Measurements from ENCODE around the gene CCDC146.
"Not testable (repeated sequence)": the region's sequence is repeated elsewhere in the genome, so short reads cannot be mapped to it uniquely, and the experiment has no call there.

Gene CCDC146

DNA sequence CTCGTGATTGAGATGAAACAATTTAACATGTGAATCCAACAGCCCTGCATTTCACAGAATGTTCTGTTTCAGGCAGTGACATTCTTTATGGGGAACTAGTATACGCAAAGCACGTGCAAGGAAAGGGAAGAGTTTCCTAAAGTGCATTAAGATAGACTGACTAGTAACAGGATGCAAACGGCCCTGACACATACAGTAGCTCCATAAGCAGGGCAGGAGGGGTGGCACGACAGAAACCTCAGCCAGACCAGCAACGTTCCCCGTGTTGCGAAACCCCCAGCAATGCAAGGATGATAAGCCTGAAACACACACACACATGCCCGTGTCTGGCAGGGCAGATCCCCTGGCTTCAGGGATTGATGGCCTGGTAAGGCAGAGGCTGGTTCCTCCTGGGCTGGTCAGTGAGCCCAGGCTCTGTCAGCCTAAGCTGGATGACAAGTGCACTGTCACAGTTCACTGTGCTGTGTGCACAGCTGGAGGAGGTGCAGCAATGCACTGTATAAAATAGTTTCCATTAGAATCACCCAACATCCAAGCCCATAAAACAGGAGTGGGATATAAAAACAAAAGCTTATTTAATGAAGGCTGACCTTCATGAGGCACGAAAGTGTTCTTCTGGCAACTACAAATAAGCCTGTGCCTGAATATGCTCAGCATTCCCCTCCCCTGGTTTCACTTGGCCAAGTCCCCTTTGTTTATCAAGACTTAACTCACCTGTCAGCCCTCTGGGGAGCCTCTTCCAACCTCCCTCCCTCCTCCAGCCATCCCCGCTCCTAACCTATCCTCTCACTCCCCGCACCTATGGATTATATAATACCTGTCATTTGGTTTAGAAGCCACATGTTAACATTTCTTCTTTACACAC lies 204.9 kb downstream of the CCDC146 start:
- no peak overlapping the region for H3K4me3 ChIP-seq (ENCODE audit: low read depth, low read length)
- TF ChIP-seq, protein P1, sequence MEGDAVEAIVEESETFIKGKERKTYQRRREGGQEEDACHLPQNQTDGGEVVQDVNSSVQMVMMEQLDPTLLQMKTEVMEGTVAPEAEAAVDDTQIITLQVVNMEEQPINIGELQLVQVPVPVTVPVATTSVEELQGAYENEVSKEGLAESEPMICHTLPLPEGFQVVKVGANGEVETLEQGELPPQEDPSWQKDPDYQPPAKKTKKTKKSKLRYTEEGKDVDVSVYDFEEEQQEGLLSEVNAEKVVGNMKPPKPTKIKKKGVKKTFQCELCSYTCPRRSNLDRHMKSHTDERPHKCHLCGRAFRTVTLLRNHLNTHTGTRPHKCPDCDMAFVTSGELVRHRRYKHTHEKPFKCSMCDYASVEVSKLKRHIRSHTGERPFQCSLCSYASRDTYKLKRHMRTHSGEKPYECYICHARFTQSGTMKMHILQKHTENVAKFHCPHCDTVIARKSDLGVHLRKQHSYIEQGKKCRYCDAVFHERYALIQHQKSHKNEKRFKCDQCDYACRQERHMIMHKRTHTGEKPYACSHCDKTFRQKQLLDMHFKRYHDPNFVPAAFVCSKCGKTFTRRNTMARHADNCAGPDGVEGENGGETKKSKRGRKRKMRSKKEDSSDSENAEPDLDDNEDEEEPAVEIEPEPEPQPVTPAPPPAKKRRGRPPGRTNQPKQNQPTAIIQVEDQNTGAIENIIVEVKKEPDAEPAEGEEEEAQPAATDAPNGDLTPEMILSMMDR (IDR thresholded peaks at IDR 0.05; ENCODE audit: borderline replicate concordance, insufficient read depth, low read depth, low read length), result no peak

DNA sequence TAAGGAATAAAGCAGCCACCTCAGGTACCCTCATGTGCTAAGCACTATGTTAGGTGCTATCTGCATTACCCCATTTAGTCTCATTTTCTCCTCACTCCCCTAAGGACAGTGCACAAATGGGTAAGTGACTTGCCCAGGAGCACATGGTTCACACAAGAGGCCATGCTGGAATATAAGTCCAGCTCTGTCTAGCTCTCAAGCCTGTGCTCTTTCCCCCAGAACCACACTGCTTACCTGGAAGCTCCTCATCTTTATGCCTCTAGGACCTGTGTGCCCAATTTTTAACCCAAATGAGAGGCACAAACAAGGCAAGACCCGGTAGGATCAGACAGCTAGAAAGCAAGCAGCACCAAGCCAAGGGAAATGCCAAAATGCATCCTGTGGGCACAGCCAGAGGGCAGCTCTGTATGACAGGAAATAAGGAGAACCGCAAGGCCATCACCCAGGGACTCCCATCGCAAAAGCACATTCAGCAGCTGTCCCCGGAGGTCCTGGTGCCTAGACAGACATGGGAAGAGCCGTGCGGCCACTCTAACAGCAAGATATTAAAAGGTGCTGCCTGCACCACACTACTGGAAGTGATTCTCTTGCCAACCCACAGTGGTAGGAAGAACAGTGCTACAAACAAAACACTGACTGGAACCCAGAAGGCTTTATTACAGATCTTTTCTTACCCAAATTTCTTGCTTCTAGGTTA lies 205.7 kb downstream of the CCDC146 start:
- TF ChIP-seq, protein P1 (IDR thresholded peaks at IDR 0.05; ENCODE audit: borderline replicate concordance, insufficient read depth, low read depth, low read length), result no peak
- H3K4me3 ChIP-seq (ENCODE audit: low read depth, low read length), result no peak overlapping the region

DNA sequence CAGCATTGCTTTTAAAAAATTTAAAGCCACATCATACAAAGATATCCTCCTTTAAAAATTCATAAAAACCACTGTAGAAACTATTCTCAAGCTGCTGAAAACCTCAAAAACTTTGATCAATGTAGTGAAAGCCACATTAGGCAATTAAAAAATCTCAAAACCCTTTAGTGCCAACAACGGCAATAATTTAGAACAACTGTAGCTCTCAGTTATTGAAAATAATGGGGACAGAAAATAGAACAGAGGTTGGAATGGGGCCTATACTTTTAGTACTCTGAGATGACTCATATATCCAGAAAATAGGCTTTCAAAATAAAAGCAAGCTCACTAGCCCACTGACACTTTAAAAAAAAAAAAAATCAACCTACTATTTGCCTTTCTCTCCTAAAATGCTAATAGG lies 206.3 kb downstream of the CCDC146 start:
- TF ChIP-seq, protein P1 (IDR thresholded peaks at IDR 0.05; ENCODE audit: borderline replicate concordance, insufficient read depth, low read depth, low read length), result no peak
- H3K4me3 ChIP-seq (ENCODE audit: low read depth, low read length), result no peak overlapping the region

DNA sequence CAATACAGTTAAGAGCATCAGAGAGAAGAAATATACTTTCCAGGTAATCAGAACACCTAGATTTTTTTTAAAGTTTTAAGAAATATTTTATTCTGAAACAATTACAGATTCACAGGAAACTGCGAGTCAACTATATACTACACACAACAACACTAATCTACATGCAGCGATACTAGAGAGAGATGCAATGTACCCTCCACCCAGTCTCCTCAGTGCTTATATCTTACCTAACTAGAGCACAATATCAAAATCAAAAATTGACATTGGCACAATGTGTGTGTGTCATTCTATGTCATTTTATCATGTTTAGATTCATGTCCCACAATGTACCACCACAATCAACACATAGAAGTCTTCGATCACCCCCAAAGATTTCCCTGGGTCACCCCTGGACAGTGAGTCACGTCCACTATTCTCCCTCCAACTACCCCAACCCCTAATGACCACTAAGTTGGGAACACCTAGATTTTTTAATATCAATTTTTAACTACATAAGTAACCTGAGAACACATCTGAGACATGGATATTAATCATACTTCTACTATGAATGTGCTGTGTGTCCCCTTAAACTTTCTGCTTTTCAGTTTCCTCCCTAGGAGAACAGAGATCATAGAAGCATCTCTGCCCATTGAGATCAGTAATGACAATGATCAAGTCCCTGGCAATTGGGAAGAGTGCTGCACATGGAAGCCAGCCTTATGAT lies 207.2 kb downstream of the CCDC146 start:
- TF ChIP-seq, protein P1 (IDR thresholded peaks at IDR 0.05; ENCODE audit: borderline replicate concordance, insufficient read depth, low read depth, low read length), result no peak
- no peak overlapping the region for H3K4me3 ChIP-seq (ENCODE audit: low read depth, low read length)

DNA sequence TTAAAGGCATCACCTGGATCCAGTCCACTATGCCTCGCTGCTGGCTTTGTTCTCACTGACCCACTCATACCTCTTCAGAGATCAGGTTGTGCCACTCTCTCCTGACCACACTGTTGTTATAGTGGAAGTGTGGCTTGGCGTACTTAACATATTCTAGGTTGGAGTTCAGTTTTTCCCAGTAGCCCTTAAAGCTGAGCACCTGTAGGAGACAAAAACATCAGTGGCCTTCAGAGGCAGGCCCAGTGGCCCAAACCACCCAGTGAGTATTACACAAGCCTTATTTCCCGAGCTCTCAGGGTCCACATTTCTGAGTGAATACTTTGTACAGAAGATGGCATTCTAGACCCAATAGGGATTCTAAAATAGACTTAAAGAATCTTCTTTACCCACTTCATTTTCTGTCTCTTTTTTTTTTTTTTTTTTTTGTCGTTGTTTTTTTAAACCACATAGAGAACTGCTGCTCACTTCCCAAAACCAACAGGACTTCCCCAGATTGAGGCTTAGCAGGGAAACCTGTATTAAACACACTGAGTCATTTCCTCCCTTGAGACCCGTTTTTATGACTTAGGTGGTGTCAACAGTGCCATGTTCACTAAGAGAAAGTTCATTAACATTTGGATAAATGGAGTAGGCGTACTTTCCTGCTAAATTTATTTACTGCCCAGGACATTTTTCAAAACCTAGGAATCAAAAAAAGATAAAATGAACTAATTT lies 207.9 kb downstream of the CCDC146 start:
- TF ChIP-seq, protein P1 (IDR thresholded peaks at IDR 0.05; ENCODE audit: borderline replicate concordance, insufficient read depth, low read depth, low read length), result no peak
- no peak overlapping the region for H3K4me3 ChIP-seq (ENCODE audit: low read depth, low read length)

DNA sequence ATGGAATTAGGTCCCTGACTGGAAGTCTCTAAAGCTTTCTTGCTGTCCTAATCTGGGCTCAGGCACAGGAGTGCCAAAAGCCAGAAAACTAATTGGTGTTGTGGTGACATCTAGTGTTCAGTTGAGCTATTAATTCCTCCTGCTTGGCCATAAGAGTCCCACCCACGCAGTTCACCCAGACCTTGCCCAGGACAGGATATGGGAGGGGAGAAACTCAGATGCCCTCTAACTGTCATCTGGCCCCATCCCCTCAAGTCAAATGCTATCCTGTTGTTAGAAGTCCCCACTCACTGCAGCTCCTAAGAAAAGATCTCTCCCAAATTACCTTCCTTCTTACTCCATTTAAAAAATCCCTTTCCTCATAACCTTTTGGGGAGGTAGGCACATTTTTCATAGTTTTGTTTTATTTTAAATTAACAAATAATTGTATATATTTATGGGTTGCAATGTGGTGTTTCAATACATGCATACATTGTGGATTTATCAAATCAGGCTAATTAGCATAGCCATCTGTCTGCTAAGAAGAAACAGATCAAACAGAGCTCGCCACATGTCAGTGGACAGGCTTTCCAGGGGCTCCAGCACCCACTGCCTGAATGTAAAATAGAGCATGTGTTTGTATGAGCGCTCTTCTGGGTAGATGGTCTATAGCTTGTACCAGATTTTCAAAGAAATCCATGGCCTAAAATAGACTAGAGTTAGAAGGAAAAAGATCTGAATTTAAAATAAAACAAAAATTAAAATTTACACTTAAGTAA lies 209.7 kb downstream of the CCDC146 start:
- TF ChIP-seq, protein P1 (IDR thresholded peaks at IDR 0.05; ENCODE audit: borderline replicate concordance, insufficient read depth, low read depth, low read length), result peak; percentile 47; the same call in 1 of the 2 replicates
- no peak overlapping the region for H3K4me3 ChIP-seq (ENCODE audit: low read depth, low read length)

DNA sequence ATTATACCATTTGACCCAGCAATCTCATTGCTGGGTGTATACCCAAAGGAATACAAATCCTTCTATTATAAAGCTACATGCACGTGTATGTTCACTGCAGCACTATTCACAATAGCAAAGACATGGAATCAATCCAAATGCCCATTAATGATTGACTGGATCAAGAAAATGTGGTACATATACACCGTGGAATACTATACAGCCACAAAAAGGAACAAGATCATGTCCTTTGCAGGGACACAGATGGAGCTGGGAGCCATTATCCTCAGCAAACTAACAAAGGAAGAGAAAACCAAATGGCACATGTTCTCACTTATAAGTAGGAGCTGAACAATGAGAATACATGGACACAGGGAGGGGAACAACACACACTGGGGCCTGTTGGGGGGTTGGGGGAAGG lies 211.6 kb downstream of the CCDC146 start:
- not testable (repeated sequence) for H3K4me3 ChIP-seq (ENCODE audit: low read depth, low read length)
